ENCODE results near the gene DUSP7. TPM values are rescaled to one million over a fixed set of nuclear protein-coding genes. Genes with fewer than 3 reads are reported as not detected.

Gene DUSP7
- total RNA-seq, 4 donors from 2014 or later: 14.0 to 39.7 (median 26.3) TPM

DNA sequence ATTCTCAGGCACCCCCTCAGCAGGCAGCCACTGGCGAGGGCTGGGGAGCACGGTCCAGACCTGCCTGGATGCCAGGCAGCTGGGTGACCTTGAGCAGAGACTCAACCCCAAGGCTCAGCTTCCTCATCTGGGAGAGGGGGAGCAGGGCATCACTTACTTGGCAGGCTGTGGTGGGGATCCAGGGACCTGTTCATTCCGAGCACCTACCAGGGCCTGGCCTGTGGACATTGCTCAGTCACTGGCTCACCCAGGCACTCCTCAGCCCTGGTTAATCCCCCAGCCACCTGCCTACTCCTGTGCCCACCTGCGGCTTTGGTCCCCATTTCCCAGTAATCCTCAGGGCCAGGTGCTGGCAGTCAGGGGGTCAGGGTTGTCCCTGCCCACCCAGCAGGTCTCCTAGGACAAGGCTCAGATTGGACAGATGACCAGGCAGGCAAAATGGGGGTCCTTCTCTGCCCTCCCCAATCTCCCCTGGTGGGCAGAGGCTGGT is 51.4 kb downstream of the DUSP7 start:
- no peaks in the 10 kb centered on the region for H3K36me3 ChIP-seq
- intact Hi-C loops (cut with DNase I; ENCODE audit: low total_unique reads) (loop anchor here (10.0 kb wide), 1 partner anchor 330 kb away; no protein-coding TSS in a partner anchor), in situ Hi-C loops (cut with MboI; ENCODE audit: low sequenced_read_pairs in 4 of 4) (loop anchor here (5.0 to 10.0 kb wide), 4 partner anchors 47 to 137 kb away; partner anchors contain the start of gene DUSP7 (in 3 of the 4))
- H3K27me3 ChIP-seq: no peaks in the 10 kb centered on the region
- ATAC-seq (peak in 1 of 2 donors; percentile 9), DNase-seq (no peak)
- H3K27ac ChIP-seq: peak overlapping the region; percentile 26 to 82 (median 68)
- no peak overlapping the region for H3K4me3 ChIP-seq
- peaks cover 40 to 45% of the 10 kb centered on the region in 2 donors for H3K4me1 ChIP-seq
- H3K9me3 ChIP-seq: no peaks in the 10 kb centered on the region
- TF ChIP-seq, protein P1, sequence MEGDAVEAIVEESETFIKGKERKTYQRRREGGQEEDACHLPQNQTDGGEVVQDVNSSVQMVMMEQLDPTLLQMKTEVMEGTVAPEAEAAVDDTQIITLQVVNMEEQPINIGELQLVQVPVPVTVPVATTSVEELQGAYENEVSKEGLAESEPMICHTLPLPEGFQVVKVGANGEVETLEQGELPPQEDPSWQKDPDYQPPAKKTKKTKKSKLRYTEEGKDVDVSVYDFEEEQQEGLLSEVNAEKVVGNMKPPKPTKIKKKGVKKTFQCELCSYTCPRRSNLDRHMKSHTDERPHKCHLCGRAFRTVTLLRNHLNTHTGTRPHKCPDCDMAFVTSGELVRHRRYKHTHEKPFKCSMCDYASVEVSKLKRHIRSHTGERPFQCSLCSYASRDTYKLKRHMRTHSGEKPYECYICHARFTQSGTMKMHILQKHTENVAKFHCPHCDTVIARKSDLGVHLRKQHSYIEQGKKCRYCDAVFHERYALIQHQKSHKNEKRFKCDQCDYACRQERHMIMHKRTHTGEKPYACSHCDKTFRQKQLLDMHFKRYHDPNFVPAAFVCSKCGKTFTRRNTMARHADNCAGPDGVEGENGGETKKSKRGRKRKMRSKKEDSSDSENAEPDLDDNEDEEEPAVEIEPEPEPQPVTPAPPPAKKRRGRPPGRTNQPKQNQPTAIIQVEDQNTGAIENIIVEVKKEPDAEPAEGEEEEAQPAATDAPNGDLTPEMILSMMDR (IDR thresholded peaks at IDR 0.05 in 4 of 5, conservative IDR thresholded peaks at IDR 0.05 in 1 of 5): no peak
- TF ChIP-seq POLR2A (IDR thresholded peaks at IDR 0.05): no peak

DNA sequence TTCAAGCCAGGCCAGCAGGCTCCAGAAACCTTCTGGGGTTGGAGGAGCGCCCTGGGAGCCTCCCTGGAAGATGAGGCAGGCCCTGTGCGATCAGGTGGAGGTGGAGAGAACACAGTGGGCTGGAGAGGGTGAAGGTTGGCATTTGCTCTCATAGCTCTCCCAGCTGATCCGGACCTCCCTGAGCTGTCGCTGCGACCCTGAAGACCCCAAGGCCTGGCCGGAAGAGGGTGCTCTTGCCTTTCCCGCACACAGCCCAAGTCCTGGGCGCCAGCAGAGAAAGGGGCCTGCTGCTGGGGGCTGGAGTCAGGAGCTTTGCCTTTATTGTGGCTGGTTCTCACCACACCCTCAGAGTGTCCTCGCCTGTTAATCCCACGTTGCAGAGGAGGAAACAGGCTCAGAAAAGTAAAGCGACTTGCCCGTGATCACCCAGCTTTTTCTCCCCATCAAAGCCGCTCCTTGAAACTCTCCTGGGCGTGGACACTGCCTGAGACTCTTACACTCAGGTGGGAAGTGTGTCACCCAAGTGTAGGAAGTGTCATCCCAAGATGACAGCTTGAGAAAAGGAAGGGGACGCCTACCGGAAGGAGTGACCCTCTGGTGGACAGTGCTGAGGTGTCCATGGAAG is 52.1 kb downstream of the DUSP7 start:
- in situ Hi-C loops (cut with MboI; ENCODE audit: low sequenced_read_pairs in 4 of 4): loop anchor here (5.0 to 10.0 kb wide), 4 partner anchors 48 to 138 kb away; partner anchors contain the start of gene DUSP7 (in 3 of the 4)
- intact Hi-C loops (cut with DNase I; ENCODE audit: low total_unique reads): loop anchor here (10.0 kb wide), 1 partner anchor 331 kb away; no protein-coding TSS in a partner anchor
- H3K4me3 ChIP-seq: no peak overlapping the region
- ATAC-seq (peak in 1 of 2 donors; percentile 36), DNase-seq (peak in 1 of 2 donors; percentile 58)
- H3K36me3 ChIP-seq: no peaks in the 10 kb centered on the region
- peak overlapping the region; percentile 26 to 82 (median 68) for H3K27ac ChIP-seq
- H3K9me3 ChIP-seq: no peaks in the 10 kb centered on the region
- no peaks in the 10 kb centered on the region for H3K27me3 ChIP-seq
- peaks cover 36 to 45% of the 10 kb centered on the region in 2 donors for H3K4me1 ChIP-seq
- no peak for TF ChIP-seq POLR2A (IDR thresholded peaks at IDR 0.05)
- TF ChIP-seq, protein P1 (IDR thresholded peaks at IDR 0.05 in 4 of 5, conservative IDR thresholded peaks at IDR 0.05 in 1 of 5): peak; percentile 68 to 84 (median 76)

DNA sequence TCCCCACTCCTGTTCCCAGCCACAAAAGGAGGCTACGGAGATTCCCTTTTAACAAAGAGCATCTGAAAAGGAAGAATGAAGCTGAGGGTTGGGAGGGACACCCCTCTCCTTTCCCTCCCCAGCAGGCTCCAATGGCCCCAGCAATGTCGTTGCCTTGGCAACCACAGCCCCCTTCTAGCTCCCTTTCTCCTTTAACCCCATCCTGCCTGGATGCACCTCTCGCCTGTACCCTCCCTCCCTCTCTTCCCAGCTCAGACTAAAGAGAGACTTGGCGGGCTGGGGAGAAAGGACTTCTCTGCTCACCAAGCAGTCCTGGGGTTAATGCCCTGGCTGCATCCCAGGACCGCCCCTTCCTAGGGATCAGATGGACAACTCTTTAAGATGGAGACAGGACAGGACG is 53.6 kb downstream of the DUSP7 start:
- Histone ChIP-seq H3K27ac (no peak overlapping the region), H3K4me1 (peaks cover 34 to 41% of the 10 kb centered on the region in 2 donors), H3K36me3 (no peaks in the 10 kb centered on the region), H3K27me3 (no peaks in the 10 kb centered on the region), H3K4me3 (no peak overlapping the region), H3K9me3 (no peaks in the 10 kb centered on the region)
- no peak for ATAC-seq
- no peak for TF ChIP-seq POLR2A (IDR thresholded peaks at IDR 0.05)
- TF ChIP-seq, protein P1 (IDR thresholded peaks at IDR 0.05 in 4 of 5, conservative IDR thresholded peaks at IDR 0.05 in 1 of 5): no peak
- in situ Hi-C loops (cut with MboI; ENCODE audit: low sequenced_read_pairs in 4 of 4) (loop anchor here (5.0 to 10.0 kb wide), 4 partner anchors 50 to 140 kb away; partner anchors contain the start of gene DUSP7 (in 3 of the 4)), intact Hi-C loops (cut with DNase I; ENCODE audit: low total_unique reads) (loop anchor here (10.0 kb wide), 1 partner anchor 332 kb away; no protein-coding TSS in a partner anchor)
- no peak for DNase-seq

DNA sequence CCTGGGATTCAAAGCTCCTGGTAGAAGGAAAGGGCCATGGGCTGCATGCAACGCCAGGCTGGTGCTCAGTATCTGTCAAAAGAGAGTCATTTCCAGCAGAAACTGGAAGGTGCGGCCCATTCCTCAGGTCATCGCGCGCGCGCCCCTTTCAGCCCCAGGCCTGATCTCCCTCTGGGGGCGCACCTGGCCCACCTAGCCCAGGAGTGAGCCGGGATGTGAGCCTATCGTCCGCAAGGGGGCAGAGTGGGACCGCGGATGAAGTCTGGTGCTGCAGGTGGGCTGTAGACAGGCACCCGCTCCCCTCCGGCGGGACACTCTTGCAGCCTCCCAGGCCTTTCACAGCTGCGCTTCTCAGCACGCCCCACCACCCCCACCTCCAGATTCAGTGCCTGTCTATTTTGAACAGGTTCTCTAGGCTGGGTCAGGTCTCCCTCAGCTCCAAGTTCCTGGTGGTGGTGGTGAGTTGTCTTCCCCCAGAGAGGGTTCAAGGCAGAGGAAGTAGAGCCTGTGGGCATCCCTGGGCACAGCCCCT is 54.9 kb downstream of the DUSP7 start:
- no peaks in the 10 kb centered on the region for H3K9me3 ChIP-seq
- no peak overlapping the region for H3K4me3 ChIP-seq
- ATAC-seq: peak; percentile 55 to 78
- peak; percentile 40 to 73 for DNase-seq
- in situ Hi-C loops (cut with MboI; ENCODE audit: low sequenced_read_pairs in 4 of 4): loop anchor here (5.0 to 10.0 kb wide), 4 partner anchors 51 to 141 kb away; partner anchors contain the start of gene DUSP7 (in 3 of the 4)
- peaks cover 21 to 29% of the 10 kb centered on the region in 2 donors for H3K4me1 ChIP-seq
- no peaks in the 10 kb centered on the region for H3K36me3 ChIP-seq
- no peak overlapping the region for H3K27ac ChIP-seq
- TF ChIP-seq POLR2A (IDR thresholded peaks at IDR 0.05): no peak
- TF ChIP-seq, protein P1 (IDR thresholded peaks at IDR 0.05 in 4 of 5, conservative IDR thresholded peaks at IDR 0.05 in 1 of 5): peak; percentile 86 to 98 (median 97)
- intact Hi-C loops (cut with DNase I; ENCODE audit: low total_unique reads): loop anchor here (1.0 to 10.0 kb wide), 4 partner anchors 52 to 333 kb away; no protein-coding TSS in a partner anchor
- H3K27me3 ChIP-seq: no peaks in the 10 kb centered on the region
